Measurements from ENCODE around the gene ESRRG.
"Not testable (repeated sequence)": the region's sequence is repeated elsewhere in the genome, so short reads cannot be mapped to it uniquely, and the experiment has no call there.

ESRRG gene

GRCh38 chr1:216704065-216704464, 19.2 kb downstream of the ESRRG start:
- DNase-seq (ENCODE audit: low read depth), result not testable (repeated sequence)

DNA sequence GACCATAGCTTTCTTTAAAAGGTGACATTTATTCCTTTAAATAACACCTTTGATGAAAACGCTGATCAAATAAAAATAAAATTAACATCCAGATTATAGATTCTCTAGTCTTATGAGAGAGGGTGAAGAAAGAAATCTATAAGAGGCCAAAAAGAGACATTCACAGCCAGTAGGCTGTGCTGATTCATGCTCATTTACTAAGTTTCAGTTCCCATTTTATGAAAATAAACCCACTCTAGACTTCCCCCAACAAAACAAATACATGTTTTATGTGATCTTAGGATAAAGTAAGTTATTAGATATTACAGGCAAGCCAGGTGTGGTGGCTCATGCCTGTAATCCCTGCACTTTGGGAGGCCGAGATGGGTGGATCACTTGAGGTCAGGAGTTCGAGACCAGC, 21.1 kb downstream of the ESRRG start:
- no peak for DNase-seq (ENCODE audit: low read depth)

DNA sequence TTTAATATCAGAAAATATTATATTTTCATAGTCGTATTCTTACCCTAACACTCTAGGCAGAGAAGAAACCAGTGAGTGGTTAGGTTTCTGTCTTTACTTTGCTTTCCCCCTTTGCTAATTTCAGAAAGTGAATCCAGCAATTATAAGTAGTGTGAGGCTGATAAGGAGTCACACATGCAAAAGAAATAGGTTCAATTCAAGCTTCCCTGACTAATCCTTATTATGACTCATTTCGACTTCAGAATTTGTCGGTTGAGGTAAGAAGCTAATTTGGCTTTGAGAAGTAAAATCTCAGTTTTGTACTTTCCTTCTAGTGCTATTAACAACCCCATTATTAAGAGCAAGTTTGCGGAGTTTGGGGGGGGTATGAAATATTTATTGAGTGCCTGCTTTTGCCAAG, 22.4 kb downstream of the ESRRG start:
- no peak for DNase-seq (ENCODE audit: low read depth)

- DNase-seq (ENCODE audit: low read depth), result no peak
Observed at GRCh38 chr1:216691710-216692109, 31.5 kb downstream of the ESRRG start.

GRCh38 chr1:216690603-216691002, 32.6 kb downstream of the ESRRG start:
- DNase-seq (ENCODE audit: low read depth), result no peak

GRCh38 chr1:216688127-216688657, 35.0 kb downstream of the ESRRG start:
- no peak for DNase-seq (ENCODE audit: low read depth)

GRCh38 chr1:216686860-216687766, 36.1 kb downstream of the ESRRG start:
- no peak for DNase-seq (ENCODE audit: low read depth)

DNA sequence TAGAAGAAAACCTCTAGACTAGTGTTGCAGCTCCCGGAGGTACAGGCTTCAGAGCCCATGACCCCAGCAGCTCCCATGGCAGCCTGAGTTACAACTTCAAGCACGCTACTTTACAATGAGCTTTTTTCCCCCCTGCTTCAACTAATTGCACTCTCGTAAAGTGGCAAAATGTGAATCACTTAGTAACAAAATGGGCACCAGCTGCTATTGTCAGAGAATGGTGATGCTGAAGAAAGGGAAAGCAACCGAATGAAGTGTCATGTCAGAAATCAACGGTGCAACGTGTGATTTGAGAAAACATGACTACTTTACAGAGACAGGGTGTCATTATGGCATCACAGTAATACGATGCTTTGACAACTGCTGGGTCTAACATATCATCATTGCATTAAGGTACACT, 40.5 kb downstream of the ESRRG start:
- DNase-seq (ENCODE audit: low read depth), result no peak

- DNase-seq (ENCODE audit: low read depth), result no peak
Observed at GRCh38 chr1:216679108-216679507, 44.1 kb downstream of the ESRRG start.

DNA sequence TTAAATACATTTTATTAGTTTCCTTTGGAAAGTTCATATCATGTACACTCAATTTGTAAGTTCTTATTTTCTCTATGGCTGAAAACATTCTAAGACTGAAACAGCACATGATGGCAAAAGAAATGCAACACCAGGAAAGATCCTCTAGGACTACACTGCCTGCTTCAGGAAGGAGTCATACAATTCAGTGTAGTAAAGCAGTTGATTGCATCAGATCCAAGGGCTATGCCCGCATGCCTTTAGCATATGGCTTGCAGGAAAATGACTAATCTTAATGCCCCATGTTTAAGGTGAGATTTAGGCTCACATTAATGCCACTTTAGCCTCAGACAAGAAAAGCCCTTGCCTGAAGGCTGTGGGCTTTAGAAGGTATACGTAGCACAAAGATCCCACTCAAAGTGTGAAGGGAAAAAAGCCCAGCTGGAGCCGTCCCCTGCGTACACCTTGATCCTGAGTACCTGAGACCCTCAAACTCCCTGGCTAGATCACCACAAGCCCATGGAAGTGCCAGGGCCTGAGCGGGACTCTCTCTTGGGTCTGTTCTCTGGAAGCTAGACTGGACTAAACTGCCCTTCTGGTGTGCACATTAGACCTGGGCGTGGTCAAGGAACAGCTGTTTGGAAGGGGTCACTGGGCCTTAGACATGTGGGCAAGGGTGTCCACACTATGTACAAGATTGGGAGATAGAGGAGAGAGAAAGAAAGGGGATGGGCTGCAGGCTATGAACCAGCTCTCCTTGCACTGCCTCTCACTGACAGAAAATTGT, 52.9 kb downstream of the ESRRG start:
- DNase-seq (ENCODE audit: low read depth), result no peak

- DNase-seq (ENCODE audit: low read depth), result no peak
Observed at GRCh38 chr1:216666441-216666840, 56.8 kb downstream of the ESRRG start.

- DNase-seq (ENCODE audit: low read depth), result no peak
Observed at GRCh38 chr1:216665856-216666255, 57.4 kb downstream of the ESRRG start.

DNA sequence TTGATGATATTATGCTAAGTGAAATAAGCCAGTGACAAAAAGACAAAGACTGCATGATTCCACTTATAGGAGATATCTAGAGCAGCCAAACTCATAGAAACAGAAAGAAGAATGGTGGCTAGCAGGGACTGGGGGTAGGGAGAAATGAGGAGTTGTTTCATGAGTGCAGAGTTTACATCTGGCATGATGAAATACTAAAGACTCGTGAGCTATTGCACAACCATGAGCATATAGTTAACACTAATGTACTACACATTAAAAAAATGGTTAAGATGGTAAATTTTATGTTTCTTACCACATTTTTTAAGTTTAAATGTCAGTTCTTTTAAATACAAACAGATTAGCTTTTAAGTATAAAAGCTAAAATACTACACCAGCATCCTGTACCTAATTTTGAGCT, 57.8 kb downstream of the ESRRG start:
- no peak for DNase-seq (ENCODE audit: low read depth)

DNA sequence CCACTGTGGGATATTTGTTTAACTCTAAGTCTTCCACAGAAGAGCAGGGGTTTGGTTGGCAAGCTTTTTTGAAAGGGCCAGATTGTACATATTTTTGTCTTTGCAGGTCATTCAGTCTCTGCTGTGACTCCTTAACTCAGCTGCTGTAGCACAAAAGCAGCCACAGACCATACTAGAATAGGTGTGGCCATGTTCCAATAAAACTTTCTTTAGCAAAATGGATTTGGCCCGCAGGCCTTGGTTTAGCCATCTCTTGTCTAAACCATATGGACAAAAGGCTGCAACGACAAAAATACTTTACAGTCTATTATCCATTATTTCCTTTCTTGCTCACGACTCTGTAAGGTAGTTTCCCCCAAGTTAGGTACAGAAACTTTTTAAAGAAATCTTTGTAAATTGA, 60.5 kb downstream of the ESRRG start:
- DNase-seq (ENCODE audit: low read depth), result no peak

- no peak for DNase-seq (ENCODE audit: low read depth)
Observed at GRCh38 chr1:216660561-216660960, 62.7 kb downstream of the ESRRG start.

DNA sequence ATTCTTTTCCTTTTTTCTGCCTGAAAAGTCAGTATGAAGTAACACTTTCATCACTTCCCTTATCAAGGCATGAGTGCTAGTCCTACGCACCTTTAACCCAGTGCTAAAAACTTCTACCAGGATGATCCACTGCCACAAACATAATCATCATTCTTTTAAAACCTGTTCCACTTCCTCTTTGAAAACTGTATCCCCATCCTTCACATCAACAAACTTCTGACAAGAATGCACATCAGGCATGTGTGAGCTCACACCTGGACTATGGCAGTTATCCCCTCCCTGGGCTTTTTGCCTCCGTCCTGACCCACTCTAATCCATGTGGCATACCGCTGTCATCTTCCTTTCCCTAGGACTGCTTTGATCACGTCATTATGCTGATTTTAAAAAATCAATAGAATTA, 70.2 kb downstream of the ESRRG start:
- no peak for DNase-seq (ENCODE audit: low read depth)

GRCh38 chr1:216651826-216652418, 71.3 kb downstream of the ESRRG start:
- no peak for DNase-seq (ENCODE audit: low read depth)

- no peak for DNase-seq (ENCODE audit: low read depth)
Observed at GRCh38 chr1:216643176-216643575, 80.1 kb downstream of the ESRRG start.

DNA sequence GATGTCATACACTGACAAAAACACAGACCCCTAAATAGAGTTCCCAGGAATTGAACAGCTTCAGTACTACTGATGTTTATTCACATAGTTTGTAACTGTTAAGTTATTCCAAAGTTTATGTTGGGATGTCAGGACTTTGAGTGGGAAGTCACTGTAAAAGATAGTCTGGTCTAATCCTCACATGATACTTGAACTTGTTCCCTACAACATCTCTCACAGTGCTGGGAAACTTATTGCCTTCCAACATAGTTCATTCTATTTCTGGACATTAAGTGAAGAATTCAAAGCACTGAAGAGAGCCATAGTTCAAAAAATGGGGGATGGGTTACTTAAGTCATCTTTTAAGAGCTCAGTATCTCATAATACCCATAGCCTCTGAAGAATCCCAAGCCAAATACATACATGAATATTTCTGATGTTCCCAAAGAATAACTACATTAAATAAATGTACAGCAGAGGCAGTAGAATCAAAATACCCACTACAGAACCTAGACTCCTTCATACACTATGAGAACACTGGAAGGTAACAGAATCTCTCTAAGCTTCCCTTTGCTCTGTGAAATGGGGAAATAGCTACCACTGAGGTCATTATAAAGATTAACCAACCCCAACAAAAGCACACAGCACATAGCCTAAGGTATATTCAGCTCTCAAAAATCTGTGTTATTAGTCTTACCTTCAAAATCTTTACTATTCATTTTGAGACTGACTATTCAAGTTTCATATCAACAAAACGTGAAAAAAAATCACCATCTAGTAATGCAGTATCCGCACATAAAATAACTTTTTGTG, 81.4 kb downstream of the ESRRG start:
- no peak for DNase-seq (ENCODE audit: low read depth)

DNA sequence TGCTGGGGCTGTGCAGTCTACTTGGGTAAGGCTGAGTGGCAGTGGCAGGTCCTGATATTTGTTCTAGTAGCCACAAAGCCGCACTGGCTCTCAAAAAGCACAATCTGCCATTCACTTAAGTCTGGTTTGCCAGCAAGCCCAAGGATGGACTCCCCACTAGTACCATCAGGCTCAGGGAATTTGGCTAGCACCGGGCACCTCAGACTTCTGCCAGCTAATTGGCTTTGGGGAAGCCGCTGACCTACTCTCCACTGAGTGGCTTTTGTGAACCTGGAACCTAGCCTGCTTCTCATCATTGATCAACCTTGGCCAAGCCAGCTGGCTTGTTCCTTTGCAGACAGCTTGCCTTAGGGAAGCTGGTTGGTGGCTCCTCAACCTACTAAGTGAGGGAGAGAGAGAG, 83.1 kb downstream of the ESRRG start:
- DNase-seq (ENCODE audit: low read depth), result no peak

GRCh38 chr1:216632980-216633379, 90.2 kb downstream of the ESRRG start:
- DNase-seq (ENCODE audit: low read depth), result no peak

- DNase-seq (ENCODE audit: low read depth), result no peak
Observed at GRCh38 chr1:216630532-216630931, 92.7 kb downstream of the ESRRG start.

Data from stimulated activated CD8-positive, alpha-beta memory T cell treated with anti-CD3 and anti-CD28 coated beads, Interleukin-12 subunit alpha, Interleukin-12 subunit beta, amount 100 ng/mL, for 1 hour (primary cell).